WERI-Rb-1 (cell line): ENCODE data around the gene SRSF11.

Experiments
- DNase-seq: peaks from one replicate; pipeline ENCODE4 v3.0.0-alpha.2; 2020
- H3K27ac ChIP-seq: fragments of 250-450 bp; sonication (Bioruptor Pico); 2 replicates; pipeline ENCODE4 v1.5.1; 2020; ENCODE audit warnings: mild to moderate bottlenecking, moderate library complexity
- H3K27me3 ChIP-seq: fragments of 250-450 bp; sonication (Bioruptor Pico); 2 replicates; pipeline ENCODE4 v1.5.1; 2021; ENCODE audit warnings: mild to moderate bottlenecking, low read depth, moderate library complexity; ENCODE audit not compliant: insufficient read depth, severe bottlenecking
- H3K36me3 ChIP-seq: fragments of 250-450 bp; sonication (Bioruptor Pico); 2 replicates; pipeline ENCODE4 v1.5.1; 2020; ENCODE audit warnings: mild to moderate bottlenecking, moderate library complexity
- H3K4me3 ChIP-seq: 2 replicates; pipeline ENCODE4 v1.5.1; 2011; ENCODE audit warnings: low read depth, mild to moderate bottlenecking, control low read depth, low read length
- H3K9me3 ChIP-seq: fragments of 250-450 bp; sonication (Bioruptor Pico); 2 replicates; pipeline ENCODE4 v1.5.1; 2021; ENCODE audit warnings: mild to moderate bottlenecking, moderate library complexity; ENCODE audit not compliant: severe bottlenecking
- CTCF ChIP-seq: IDR thresholded peaks from 2 replicates; pipeline ENCODE4 v1.5.1; 2011; ENCODE audit warnings: low read depth, mild to moderate bottlenecking, control low read depth, inconsistent platforms, low read length

Gene SRSF11

GRCh38 chr1:70227439-70227838, 6.3 kb downstream of the SRSF11 start:
- Histone ChIP-seq H3K4me3 (no peak overlapping the region), H3K9me3 (no peaks in the 10 kb centered on the region), H3K27ac (no peak overlapping the region), H3K36me3 (peaks cover 86% of the 10 kb centered on the region), H3K27me3 (no peaks in the 10 kb centered on the region)
- no peak for DNase-seq
- TF ChIP-seq CTCF: no peak

GRCh38 chr1:70228670-70229069, 7.5 kb downstream of the SRSF11 start:
- TF ChIP-seq CTCF: no peak
- H3K27me3 ChIP-seq: no peaks in the 10 kb centered on the region
- H3K9me3 ChIP-seq: no peaks in the 10 kb centered on the region
- H3K4me3 ChIP-seq: no peak overlapping the region
- DNase-seq: no peak
- H3K27ac ChIP-seq: no peak overlapping the region
- peaks cover 88% of the 10 kb centered on the region for H3K36me3 ChIP-seq

- peaks cover 94% of the 10 kb centered on the region for H3K36me3 ChIP-seq
- TF ChIP-seq CTCF: no peak
Observed at GRCh38 chr1:70231475-70231874, 10.3 kb downstream of the SRSF11 start.

GRCh38 chr1:70234733-70235132, 13.6 kb downstream of the SRSF11 start:
- H3K36me3 ChIP-seq: peaks cover 98% of the 10 kb centered on the region
- H3K27ac ChIP-seq: no peak overlapping the region
- no peak for TF ChIP-seq CTCF
- H3K27me3 ChIP-seq: no peaks in the 10 kb centered on the region
- no peak for DNase-seq
- no peaks in the 10 kb centered on the region for H3K9me3 ChIP-seq
- H3K4me3 ChIP-seq: no peak overlapping the region

More at GRCh38 chr1:70231475-70231874, 10.3 kb downstream of the SRSF11 start:
- H3K27me3 ChIP-seq: no peaks in the 10 kb centered on the region
- H3K27ac ChIP-seq: no peak overlapping the region
- no peak for DNase-seq
- no peaks in the 10 kb centered on the region for H3K9me3 ChIP-seq
- H3K4me3 ChIP-seq: no peak overlapping the region

- H3K4me3 ChIP-seq: no peak overlapping the region
- H3K27me3 ChIP-seq: no peaks in the 10 kb centered on the region
- no peak for DNase-seq
- H3K9me3 ChIP-seq: no peaks in the 10 kb centered on the region
- peaks cover 92% of the 10 kb centered on the region for H3K36me3 ChIP-seq
- no peak for TF ChIP-seq CTCF
- H3K27ac ChIP-seq: no peak overlapping the region
Observed at GRCh38 chr1:70239940-70240339, 18.8 kb downstream of the SRSF11 start.

- H3K9me3 ChIP-seq: no peaks in the 10 kb centered on the region
- no peak for DNase-seq
- no peak overlapping the region for H3K4me3 ChIP-seq
- no peak overlapping the region for H3K27ac ChIP-seq
- H3K36me3 ChIP-seq: peaks cover 95% of the 10 kb centered on the region
- no peaks in the 10 kb centered on the region for H3K27me3 ChIP-seq
- TF ChIP-seq CTCF: no peak
Observed at GRCh38 chr1:70247122-70247521, 25.9 kb downstream of the SRSF11 start.
